DLD1 (cell line): ENCODE data around the gene NHERF1.

ENCODE experiments used
- in situ Hi-C: cut with HindIII; loops from 2 replicates; pipeline ENCODE4 v1.10.0; 2017; ENCODE audit warnings: low sequenced_read_pairs

The NHERF1 gene

DNA sequence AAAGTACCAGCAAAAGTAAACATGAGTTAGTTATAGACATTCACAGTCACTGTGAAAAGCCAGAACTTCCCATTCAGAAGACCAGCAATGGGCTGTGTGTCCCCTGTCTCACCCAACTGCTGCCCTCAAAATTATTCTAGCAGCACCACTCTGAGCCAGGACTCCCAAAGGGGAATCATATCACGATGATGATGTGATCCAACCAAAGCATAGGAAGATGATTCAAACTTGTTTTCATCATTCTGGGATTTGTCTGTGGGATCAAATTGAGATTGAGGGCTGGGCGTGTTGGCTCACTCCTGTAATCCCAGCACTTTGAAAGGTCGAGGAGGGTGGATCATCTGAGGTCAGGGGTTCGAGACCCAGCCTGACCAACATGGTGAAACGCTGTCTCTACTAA, 34.1 kb downstream of the NHERF1 start:
- in situ Hi-C loops = no loop called here

DNA sequence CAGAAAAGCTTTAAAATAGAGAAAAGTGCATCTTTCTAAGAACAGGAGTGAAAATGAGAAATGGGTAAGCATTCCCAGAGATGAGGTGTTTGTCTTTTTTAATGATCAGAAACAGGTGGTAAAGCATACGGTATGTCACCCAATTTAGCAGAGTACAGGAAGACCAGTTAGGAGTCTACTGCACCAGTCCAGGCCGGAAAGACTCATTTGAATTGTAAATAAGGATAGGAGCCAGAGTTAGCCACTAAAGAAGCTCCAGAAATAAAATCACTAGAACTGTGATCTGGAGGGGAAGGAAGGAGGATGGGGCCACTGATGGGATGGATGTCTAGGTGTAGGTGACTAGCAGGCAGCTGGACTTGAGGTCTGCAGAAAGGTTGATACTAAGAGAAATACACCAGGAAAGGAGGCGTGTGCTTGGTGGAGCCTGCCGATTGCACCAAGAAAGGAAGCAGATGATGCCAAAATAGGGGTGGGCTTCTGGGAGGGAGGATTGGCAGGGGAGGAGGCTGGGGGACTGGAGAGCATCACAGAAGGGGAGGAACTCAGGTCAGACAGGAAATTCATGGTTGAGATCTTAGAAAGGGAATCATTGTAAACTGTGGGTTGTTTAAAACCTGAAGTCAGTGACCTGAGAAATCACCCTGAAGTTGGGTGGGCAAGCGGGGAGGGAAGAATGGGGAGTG, 35.8 kb downstream of the NHERF1 start:
- in situ Hi-C loops = no loop called here

DNA sequence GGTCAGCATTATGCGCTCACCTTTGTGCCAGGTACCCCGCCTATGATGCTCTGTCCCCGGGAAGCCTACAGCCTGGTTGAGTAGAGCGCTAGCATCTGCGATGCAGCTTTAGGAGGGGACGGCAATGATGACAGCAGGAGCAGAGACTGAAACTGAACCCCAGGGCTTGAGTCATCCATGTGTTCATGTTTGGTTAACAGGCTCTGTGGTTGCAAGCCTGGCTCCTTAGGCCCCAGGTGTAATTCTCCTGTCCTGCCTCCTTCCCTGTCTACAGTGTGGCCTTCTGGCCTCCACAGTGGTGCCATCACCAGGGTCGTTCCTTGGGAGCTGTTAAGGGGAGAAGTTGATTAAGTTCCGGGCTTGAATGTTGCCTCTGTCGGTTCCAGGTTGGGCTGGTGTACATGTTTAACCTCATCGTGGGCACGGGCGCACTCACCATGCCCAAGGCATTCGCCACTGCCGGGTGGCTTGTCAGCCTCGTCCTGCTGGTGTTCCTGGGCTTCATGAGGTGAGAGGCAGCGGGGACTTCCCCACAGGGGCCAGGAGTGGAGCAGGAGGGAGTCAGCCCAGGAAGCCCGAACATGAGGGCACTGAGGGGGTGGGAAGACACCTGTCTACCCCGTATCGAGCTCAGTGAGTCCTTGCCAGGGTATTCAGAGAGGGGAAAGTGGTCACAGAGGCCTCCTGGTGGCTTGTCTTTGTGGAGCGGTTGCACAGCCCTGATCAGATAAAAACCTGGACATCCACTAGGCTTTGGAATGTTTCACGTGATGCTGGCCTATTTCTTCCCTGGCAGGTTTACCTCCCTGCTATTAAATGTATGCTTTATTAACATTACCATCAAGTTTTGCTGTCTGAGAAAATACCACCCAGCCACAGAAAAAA, 36.9 kb downstream of the NHERF1 start:
- in situ Hi-C loops = no loop called here

DNA sequence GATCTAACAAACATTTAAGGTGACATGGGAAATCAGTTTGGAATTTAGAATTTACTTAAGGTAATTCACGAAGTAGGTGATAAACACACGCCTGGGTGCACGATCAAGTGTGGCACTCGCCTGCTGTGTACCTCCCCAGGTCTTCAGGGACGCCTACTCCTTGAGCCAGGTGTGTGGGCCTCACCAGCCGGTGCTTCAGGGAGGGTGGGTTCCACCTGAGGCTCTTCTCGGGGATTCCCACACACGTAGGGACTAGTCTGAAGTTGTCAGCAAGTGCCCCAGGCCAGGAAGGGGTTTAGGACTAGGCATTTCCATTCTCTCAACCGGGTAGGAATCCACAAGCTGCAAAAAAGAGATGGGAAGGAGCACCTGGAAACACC, 37.5 kb downstream of the NHERF1 start:
- in situ Hi-C loops = no loop called here

DNA sequence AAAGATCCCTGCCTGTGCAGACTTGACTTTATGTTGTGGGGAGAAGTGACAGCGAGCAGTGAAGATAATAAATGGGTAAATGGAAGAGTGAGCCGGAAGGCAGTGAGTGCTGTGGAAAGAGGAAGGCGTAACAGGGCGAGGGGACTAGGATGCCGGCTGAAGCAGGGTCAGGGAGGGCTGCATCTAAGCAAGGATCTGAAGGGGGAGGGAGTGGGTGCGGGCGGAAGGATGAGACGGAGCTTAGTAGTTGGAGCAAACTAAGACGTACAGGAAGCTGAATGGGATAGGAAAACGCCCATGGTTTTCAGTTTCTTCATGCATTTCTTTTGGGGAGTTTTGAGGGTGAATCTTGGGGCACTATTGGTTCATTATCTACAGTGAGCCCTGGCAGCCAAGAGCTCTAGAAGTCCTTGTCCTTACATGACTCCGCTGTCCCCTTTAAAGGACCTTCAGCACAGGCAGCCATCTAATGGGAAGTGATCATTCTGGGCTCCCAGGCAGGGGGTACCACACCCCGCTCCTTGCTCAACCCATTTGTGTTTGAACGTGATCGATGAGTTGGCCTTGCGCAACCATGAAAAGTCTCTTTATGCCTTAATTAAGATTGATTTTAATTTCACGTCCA, 38.1 kb downstream of the NHERF1 start:
- in situ Hi-C loops = no loop called here

DNA sequence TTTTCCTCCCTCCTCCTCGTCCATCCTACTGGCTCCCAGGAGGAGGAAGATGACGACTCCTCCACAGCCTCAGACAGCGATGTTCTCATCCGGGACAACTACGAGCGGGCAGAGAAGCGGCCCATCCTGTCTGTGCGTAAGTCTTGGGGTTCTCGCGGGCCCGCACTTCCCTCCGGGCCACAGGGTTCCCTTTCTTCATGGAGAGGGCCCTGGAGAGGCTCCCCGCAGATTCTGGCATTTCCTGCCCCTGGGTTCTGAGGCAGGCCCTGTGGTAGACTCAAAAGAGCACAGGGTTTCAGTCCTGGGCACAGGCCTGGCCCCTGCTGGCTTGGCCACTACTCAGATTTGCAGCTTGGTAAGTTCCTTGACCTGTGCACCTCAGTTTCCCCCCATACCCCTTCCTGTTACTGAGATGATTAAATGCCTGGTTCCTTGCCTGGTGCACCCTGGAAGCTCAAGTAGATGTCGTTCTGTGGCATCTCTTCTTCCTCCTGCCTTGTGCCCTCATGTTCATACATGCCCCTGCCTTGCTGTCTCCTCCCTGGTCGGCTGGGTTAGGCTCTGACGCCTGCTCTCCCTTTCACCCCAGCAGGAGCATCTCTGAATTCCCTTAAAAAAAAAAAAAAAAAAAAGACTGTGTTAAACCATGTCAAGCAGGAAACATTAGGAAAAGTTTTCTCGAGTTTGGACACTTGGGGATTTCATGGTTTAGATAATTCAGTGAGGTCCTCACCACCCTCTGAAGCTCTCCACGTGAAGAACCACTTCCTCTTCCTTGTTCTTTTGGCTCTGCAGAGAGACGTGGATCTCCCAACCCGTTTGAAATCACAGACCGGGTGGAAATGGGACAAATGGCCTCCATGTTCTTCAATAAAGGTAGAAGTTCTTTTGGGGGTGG, 42.0 kb downstream of the NHERF1 start:
- in situ Hi-C loops = no loop called here

DNA sequence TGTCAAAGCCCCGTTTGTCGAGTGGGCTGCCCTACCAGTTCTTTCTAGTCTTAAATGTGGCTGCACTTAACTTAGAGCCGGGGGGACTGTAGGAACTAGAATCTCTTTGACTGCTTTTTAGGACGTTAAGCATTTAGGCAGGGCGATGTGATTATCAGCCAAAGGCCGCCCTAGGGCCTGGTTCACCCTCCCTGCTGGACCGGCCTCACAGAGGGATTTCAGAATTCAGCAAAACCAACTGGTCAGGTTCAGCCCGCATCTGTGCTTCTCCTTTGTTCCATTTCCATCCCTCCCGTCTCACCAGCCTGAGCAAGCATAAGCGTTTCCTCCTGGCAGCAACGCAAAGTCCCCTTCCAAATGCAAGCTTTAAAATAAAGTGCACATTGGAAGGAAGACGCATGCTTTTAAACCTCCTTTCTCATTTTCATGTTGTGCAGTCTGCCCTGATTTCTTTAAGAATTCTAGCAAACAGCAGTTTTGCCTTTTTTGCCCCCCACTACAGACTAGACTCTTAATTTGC, 44.2 kb downstream of the NHERF1 start:
- in situ Hi-C loops = no loop called here

DNA sequence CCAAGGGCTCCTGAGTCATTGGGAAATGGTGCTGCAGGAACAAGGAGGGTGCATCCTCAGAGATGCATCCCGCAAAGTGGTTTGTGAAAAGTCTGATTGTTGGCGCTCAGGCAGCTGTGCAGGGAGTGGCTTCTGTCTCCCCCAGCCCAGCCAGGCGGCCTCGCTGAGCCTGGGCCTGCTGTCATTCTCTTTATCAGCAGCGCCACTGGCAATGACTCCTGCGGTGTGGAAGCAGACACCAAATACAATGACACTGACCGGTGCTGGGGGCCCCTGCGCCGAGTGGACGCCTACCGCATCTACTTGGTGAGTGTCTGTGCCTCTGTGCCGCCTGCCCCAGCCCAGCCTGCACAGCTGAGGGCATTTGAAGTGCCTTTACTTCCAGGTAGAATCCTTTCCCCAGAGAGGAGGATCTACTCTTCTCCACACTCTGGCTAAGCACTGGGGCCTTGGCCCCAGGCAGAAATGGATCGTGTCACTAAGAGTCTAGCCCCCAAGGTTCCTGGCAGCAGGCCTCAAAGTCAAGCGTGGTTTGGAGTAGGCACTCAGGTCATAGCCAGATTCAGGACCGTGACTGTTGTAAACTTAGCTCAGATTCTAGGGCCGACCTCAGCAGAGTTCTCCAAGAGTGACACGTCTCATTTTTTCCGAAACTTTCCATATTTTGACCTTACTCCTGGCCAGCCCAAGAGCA, 47.0 kb downstream of the NHERF1 start:
- in situ Hi-C loops = no loop called here

DNA sequence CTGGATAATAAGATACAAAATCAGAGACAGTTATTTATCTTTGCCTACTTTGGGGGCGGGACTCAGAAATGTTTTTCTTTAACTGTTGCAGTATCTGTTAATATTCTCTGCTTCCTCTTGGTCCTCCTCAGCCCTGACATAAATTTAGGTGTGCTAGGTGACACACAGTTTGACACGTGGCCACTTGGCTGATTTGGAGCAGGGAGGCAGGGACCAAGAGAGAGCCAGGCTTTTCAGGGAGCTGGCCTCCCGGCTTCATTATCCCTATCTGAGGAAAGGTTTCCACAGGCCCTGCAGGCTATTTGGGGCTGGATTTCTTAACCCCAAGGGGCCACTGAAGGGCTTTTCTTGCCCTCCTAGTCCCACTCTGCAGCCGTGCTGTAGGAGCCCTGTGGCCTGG, 47.8 kb downstream of the NHERF1 start:
- in situ Hi-C loops = no loop called here

DNA sequence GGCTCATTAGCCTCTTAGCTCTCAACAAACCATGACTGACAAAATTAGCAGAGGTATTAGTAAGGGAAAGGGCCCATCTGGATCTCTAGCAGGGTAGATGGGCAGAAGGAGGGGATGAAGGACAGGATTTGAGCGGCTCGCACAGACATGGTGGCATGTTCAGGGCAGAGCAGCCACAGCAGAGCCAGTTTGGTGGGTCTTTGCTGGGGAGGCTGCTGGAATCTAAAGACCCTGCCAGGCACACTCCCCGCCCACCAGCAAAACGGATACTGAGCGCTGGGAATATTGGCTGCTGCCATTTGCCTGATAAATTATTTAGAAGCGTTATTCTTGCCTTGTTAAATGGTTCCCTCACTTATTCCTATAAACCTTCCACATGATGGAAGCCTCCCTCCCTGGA, 48.4 kb downstream of the NHERF1 start:
- in situ Hi-C loops = no loop called here

DNA sequence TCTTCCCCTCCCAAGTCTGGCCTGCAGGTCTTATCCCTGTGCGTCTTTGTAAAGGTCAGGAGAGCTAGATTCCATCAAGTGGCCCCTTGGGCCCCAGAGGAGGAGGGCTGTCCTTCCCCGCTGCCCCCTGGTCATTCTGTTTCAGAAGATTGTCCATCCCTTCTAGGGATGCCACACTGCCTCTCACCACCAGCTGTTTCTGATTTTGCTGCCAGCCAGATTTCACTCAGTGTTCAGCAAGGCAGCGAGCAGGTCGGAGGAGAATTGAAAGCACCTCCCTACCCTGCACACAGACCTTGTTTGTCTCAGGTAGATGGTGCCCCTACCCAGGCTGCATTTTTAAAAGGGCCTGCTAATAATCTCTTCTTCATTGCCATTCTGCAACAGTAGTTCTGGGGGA, 49.4 kb downstream of the NHERF1 start:
- in situ Hi-C loops = no loop called here

DNA sequence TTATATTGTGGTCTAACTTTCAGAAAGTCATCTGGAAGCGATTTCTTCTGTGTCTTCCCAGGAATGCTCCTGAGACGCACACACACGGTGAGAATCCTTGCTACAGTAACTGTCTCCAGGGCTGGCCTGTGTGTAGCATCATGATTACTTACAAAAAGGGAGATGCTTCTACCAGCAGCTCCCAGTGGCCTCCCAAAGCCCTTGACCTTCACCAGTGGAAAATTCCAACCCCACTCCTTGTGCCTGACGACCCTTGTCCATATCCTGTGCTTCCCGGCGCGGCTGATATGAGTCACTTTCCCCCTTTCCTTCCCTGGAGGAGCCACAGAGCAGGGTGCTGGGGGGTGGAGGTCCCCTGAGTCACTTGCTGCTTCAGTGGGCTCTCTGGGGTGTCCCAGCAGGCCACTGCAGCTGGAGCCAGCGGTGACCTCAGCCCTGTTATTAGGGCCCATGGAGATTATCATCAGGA, 49.8 kb downstream of the NHERF1 start:
- in situ Hi-C loops = no loop called here

DNA sequence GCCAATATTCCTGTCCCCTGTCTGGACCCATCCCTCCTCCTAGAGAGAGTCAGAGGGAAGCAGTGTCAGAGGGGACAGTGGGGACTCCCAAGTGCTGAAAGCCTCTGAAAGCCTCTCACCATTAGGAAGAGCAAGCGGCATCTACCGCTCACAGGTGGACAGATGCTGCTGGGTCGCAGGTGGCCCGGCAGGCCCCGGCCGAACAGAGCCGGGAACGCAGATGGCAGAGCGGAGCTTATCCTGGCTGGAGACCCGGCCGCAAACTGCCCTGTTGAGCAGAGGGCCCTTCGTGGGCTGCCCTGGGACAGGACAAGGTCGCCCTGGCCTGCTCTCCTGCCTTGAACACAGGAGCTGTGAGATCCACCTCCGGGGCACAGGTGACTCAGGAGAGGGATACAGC, 50.7 kb downstream of the NHERF1 start:
- in situ Hi-C loops = no loop called here

DNA sequence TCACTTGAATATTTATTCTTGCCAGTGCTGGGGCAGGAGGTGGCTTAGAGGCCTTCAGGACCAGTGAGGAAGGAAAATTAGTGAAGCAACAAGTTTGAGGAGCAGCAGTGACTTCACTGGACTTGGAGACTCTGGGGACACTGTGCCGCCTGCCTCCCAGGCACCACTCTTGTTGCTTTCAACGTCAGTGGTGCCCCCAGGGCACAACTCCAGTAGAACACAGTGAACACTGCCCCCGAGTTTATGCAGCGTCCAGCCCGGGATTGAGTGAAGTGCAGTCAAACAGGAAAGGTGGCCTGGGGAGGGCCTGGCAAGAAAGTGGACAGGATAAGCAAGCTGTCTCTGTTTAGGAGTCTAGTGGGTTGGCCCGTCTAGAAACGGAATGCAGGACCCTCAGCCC, 52.1 kb downstream of the NHERF1 start:
- in situ Hi-C loops = no loop called here

DNA sequence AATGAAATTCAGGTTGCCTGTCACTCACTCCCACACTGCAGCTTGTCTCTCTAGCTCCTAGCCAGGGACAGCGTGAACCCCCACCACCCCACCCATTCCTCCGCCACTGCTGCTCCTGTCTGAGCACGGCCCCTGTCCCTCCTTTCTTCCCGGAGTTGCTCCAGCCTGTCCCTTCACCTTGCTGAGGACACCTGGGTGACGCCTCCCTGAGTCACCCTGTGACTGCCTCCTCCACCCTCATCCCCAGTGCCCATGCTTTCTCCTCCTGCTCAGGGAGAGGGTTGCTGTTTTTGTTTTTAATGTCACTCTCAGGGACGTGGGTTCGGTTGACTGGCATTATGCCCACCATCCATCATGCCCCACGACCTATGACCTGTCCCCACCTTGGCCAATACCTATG, 53.5 kb downstream of the NHERF1 start:
- in situ Hi-C loops = no loop called here

DNA sequence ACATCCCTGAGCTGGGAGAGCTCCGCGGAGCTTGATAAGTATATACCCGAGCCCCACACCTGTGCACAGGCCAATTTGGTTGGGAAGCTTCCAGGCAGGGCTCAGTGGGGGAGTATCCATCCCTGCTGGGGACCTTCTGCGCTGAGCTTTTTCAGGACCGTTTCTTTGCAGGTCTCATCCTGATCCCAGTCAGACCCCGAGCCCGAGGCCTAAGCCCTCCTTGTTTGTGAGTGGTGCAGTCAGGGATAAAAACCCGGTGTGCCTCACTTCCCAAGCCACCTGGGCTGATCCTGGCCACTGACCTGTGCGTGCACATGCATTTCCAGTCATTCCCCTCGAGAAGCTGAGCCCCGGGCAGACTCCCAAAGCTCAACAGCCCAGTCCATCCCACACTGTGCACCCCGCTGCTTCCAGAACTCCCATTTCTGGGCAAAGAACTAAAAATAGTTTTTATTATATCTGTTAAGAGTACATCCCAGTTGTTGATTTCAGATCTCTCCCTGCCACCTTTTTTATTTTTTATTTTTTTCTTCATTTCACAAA, 55.0 kb downstream of the NHERF1 start:
- in situ Hi-C loops = no loop called here

DNA sequence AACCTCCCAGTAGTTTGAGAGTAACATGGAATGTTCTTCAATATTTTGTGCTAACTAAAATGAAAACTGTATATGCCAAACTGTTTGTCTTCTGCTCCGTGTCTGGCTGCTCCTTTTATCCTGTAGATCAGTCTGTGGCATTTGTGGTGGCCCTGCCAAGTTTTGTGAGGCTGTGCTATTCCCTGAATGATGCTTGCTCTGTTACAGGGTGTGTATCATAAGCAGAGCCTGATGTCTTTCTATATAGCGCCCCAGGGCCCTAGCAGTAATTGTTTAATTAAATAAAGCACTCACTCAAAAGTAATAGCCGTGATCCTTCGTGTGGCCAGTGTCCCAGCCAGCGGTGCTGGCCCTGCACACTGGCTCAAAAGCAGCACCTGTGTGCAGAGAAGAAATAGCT, 55.5 kb downstream of the NHERF1 start:
- in situ Hi-C loops = no loop called here

DNA sequence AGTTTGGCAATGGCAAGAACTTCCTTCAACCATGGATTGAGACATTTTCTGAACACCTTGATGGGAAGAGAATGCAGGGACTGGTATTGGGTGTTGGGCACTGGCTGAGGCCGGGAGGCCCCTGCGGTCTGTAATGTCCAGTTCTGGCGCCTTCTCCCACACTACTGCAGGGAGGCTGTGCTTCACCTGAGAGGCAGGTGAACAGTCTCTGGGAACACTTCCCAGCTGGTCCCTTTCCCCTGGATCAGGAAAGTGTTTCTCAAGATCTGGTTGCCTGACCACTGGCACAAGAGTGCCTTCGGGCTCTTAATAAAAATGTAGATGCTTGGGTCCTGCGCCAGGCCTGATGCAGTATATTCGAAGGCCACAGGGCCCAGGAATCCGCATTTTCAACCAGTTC, 56.3 kb downstream of the NHERF1 start:
- in situ Hi-C loops = no loop called here

DNA sequence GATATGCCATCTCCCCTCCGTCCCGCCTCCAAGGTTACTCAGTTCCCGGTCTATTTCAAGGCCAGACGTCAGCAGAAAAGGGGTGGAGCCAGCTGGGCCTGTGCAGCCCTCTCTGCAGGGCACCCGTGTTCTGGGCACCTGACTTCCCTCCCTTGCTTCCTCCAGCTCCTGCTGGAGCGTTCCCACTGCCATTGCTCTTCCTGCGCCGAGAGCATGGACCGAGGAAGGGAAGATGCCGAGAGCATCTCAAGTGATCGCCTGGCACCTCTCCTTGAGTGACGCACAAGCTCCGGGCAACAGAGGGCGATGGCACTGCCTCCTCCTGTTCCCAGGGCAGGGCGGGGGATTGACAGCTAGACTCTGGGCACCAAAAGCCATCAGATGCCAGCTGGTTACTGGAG, 57.2 kb downstream of the NHERF1 start:
- in situ Hi-C loops = no loop called here

DNA sequence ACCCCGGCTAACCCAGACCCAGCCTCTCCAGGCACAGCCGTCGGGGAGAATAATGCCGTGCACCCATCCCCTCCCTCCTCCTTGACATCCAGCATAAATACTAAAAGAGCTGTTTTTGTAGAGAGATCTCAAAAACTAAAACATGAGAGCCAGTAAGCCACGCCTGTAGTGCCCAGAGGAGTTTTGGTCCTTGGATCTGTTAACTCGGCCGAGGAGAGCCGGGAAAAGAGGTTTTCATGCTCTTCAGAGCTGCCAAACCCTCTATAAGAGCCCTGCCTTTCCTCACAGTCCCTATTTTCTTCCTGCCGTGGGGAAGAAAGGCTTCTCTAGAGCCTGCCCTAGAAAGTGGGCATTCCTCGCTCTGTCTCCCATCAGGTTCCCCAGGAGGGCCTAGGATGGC, 57.9 kb downstream of the NHERF1 start:
- in situ Hi-C loops = no loop called here
